HepG2 (cell line): ENCODE data around the gene AGAP1. TPM values are rescaled to one million over a fixed set of nuclear protein-coding genes. Genes with fewer than 3 reads are reported as not detected.

Experiments
- ATAC-seq: fragments of 200-7000 bp; cut with Tn5 transposase; 3 replicates; pipeline ENCODE4 v1.9.1; 2020; ENCODE audit warnings: mild to moderate bottlenecking, moderate library complexity
- BruUV-seq: library from RNA; stranded (reverse); fragments of 400-500 nt; replicated peaks from 2 replicates; lab custom pipeline; 2021; lab: Mats Ljungman, UMichigan
- CTCF ChIA-PET: fragments of 300-600 bp; formaldehyde crosslinking; extraction: SDS; loops from one replicate; lab custom pipeline; 2021; ENCODE audit warnings: low total read pairs, inconsistent platforms, low intra/inter-chr PET ratio; lab: Yijun Ruan, JAX
- POLR2A ChIA-PET: fragments of 350-600 bp; sonication (Branson Sonifier 250); formaldehyde crosslinking; loops from one replicate; lab custom pipeline; 2020; ENCODE audit warnings: antibody characterized with exemption, inconsistent platforms; lab: Yijun Ruan, JAX
- DNase-seq: peaks from one replicate; pipeline ENCODE4 v3.0.0-alpha.2; 2015; ENCODE audit warnings: low spot score
- FAIRE-seq: peaks from 3 replicates; lab custom pipeline; 2011; peaks lifted over from hg19 to GRCh38; lab: Jason Lieb, UNC
- H2AFZ ChIP-seq: one replicate; pipeline ENCODE4 v1.6.1; 2011; ENCODE audit warnings: low read length, inconsistent platforms
- H3K27ac ChIP-seq: fragments of 300-600 bp; 3 replicates; pipeline ENCODE4 v1.8.0; 2011; ENCODE audit warnings: mixed run types, mild to moderate bottlenecking, mixed read lengths, low read length, inconsistent platforms; ENCODE audit not compliant: insufficient read depth; ENCODE audit errors: extremely low read length
- H3K27me3 ChIP-seq, 2 experiments: fragments of 200-600 bp in 1 of 2; 2 replicates in 1 of 2; 3 replicates in 1 of 2; pipeline versions ENCODE4 v1.6.0 to v1.8.0; 2011; ENCODE audit warnings: low read length in 2 of 2, mild to moderate bottlenecking in 2 of 2, moderate library complexity in 2 of 2, inconsistent platforms in 1 of 2; ENCODE audit not compliant: insufficient read depth in 2 of 2, control insufficient read depth in 1 of 2
- H3K36me3 ChIP-seq, 2 experiments: fragments of 200-600 bp in 1 of 2; replicated peaks in 1 of 2; 2 replicates in 1 of 2; 3 replicates in 1 of 2; pipeline versions ENCODE4 v1.5.1 to v1.8.0; 2011; ENCODE audit warnings: low read length in 2 of 2, inconsistent platforms in 1 of 2; ENCODE audit not compliant: insufficient read depth in 2 of 2, control insufficient read depth in 1 of 2
- H3K4me1 ChIP-seq: 2 replicates; pipeline ENCODE4 v1.5.1; 2012; ENCODE audit warnings: low read length, inconsistent platforms; ENCODE audit not compliant: insufficient read depth
- H3K4me2 ChIP-seq: 2 replicates; pipeline ENCODE4 v1.6.0; 2011; ENCODE audit warnings: low read depth, low read length, inconsistent platforms
- H3K4me3 ChIP-seq, 3 experiments: fragments of 200-600 bp in 1 of 3; sonication (generic), shearing (Covaris generic) in 1 of 3; replicated peaks in 1 of 3; 2 replicates each; pipeline ENCODE4 v1.5.1; 2011 to 2016; ENCODE audit warnings: low read length in 3 of 3, inconsistent platforms in 2 of 3, low read depth in 2 of 3, mild to moderate bottlenecking in 2 of 3, control low read depth in 1 of 3, mixed read lengths in 1 of 3; ENCODE audit not compliant: insufficient read depth in 1 of 3
- H3K79me2 ChIP-seq: one replicate; pipeline ENCODE4 v1.6.1; 2011; ENCODE audit warnings: low read length, inconsistent platforms; ENCODE audit not compliant: insufficient read depth
- H3K9ac ChIP-seq: 2 replicates; pipeline ENCODE4 v1.6.0; 2011; ENCODE audit warnings: mild to moderate bottlenecking, low read depth, low read length, inconsistent platforms; ENCODE audit not compliant: insufficient read depth
- H3K9me3 ChIP-seq: 2 replicates; pipeline ENCODE4 v1.5.1; 2012; ENCODE audit warnings: mild to moderate bottlenecking, low read length
- H4K20me1 ChIP-seq: 2 replicates; pipeline ENCODE4 v1.6.0; 2011; ENCODE audit warnings: inconsistent platforms, mild to moderate bottlenecking, low read length, moderate library complexity; ENCODE audit not compliant: insufficient read depth
- ARID5B ChIP-seq: IDR thresholded peaks from 2 replicates; pipeline ENCODE4 v1.4.0; 2020; ENCODE audit warnings: mild to moderate bottlenecking, missing genetic modification reagents
- ATF7-NPFF ChIP-seq: sonication (generic); formaldehyde crosslinking; IDR thresholded peaks from 2 replicates; pipeline ENCODE4 v1.8.1; 2023; ENCODE audit warnings: mild to moderate bottlenecking, low read depth, missing genetic modification reagents, moderate library complexity
- FOXC1 ChIP-seq: sonication (generic); formaldehyde crosslinking; IDR thresholded peaks from 2 replicates; pipeline ENCODE4 v1.8.0; 2022; ENCODE audit warnings: mild to moderate bottlenecking, missing genetic modification reagents, borderline replicate concordance
- HNF4A ChIP-seq: sonication (generic); formaldehyde crosslinking; IDR thresholded peaks from 2 replicates; pipeline ENCODE4 v1.4.0; 2020; ENCODE audit warnings: missing genetic modification reagents
- KAT7 ChIP-seq: IDR thresholded peaks from 2 replicates; pipeline ENCODE4 v1.6.1; 2018; ENCODE audit warnings: borderline replicate concordance, missing compliant biosample characterization
- KDM2A ChIP-seq: sonication (generic); formaldehyde crosslinking; IDR thresholded peaks from 2 replicates; pipeline ENCODE4 v1.4.0; 2020; ENCODE audit warnings: low read depth, missing genetic modification reagents, borderline replicate concordance
- MAFK ChIP-seq, 2 experiments: IDR thresholded peaks in 1 of 2; conservative IDR thresholded peaks in 1 of 2; 2 replicates each; pipeline ENCODE4 v1.6.1; 2011; ENCODE audit warnings: improper control_type of control experiment in 2 of 2, low read length in 2 of 2
- RFX5 ChIP-seq: IDR thresholded peaks from 2 replicates; pipeline ENCODE4 v1.6.1; 2011; ENCODE audit warnings: low read depth, low read length, improper control_type of control experiment
- ZBTB1 ChIP-seq: sonication (generic); formaldehyde crosslinking; IDR thresholded peaks from 2 replicates; pipeline ENCODE4 v1.4.0; 2020; ENCODE audit warnings: missing genetic modification reagents, borderline replicate concordance
- ZNF142 ChIP-seq: sonication (generic); formaldehyde crosslinking; IDR thresholded peaks from 2 replicates; pipeline ENCODE4 v1.4.0; 2020; ENCODE audit warnings: missing genetic modification reagents
- ZNF639 ChIP-seq: conservative IDR thresholded peaks from 2 replicates; pipeline ENCODE4 v1.6.1; 2018; ENCODE audit warnings: missing genetic modification reagents
- ZNF660 ChIP-seq: sonication (generic); formaldehyde crosslinking; IDR thresholded peaks from 2 replicates; pipeline ENCODE4 v1.5.1; 2020; ENCODE audit warnings: mild to moderate bottlenecking, low read depth, missing genetic modification reagents, borderline replicate concordance
- ZNF775 ChIP-seq: sonication (generic); formaldehyde crosslinking; IDR thresholded peaks from 2 replicates; pipeline ENCODE4 v1.4.0; 2020; ENCODE audit warnings: missing genetic modification reagents, mild to moderate bottlenecking, moderate library complexity, borderline replicate concordance
- WGBS: methylation state at CpG from one replicate; pipeline ENCODE4 v1.1.6; 2017; ENCODE audit warnings: low lambda C conversion rate; 5-methylcytosine and 5-hydroxymethylcytosine counted together
- in situ Hi-C: cut with HindIII; loops from 2 replicates; pipeline ENCODE4 v1.10.0; 2017; ENCODE audit warnings: low pct_unique_long_range_greater_than_20kb; ENCODE audit not compliant: extremely low pct_ligation_motif_present
- intact Hi-C: fragments of 100-400 bp; cut with micrococcal nuclease; formaldehyde crosslinking; loops from one replicate; pipeline ENCODE4 v1.10.0; 2022; ENCODE audit not compliant: unreplicated experiment
- polyA plus RNA-seq, 8 experiments: library from polyadenylated mRNA; depleted of rRNA in 3 of 8; stranded (reverse) in 7 of 8; unstranded in 1 of 8; fragments of >200 nt; fragmentation: Illumina TruSeq in 4 of 8; extraction: Trizol in 4 of 8; gene quantifications; 2 replicates each; pipeline versions ENCODE4 v1.2.1 to v1.2.3, GENCODE V29; 2011 to 2016; ENCODE audit warnings: low read depth in 4 of 8, missing spikeins in 1 of 8, mixed read lengths in 1 of 8; ENCODE audit not compliant: insufficient read depth in 1 of 8
- total RNA-seq, 5 experiments: library from RNA; depleted of rRNA; stranded (reverse); fragments of >200 nt; fragmentation: Illumina TruSeq; extraction: Trizol; gene quantifications; 2 replicates each; pipeline ENCODE4 v1.2.3, GENCODE V29; 2016; ENCODE audit warnings: low read depth in 1 of 5

The AGAP1 gene
- total and polyA plus RNA-seq, 2 of the 13 experiments (the other 11 are each of a cell fraction or from before 2014, with no cell fraction given), result 21.2 to 32.7 TPM

- BruUV-seq, result no TSS peak
- 89% methylated on average over 15 of the region's 15 CpGs for WGBS
- Histone ChIP-seq H3K9ac (no peak overlapping the region), H3K27ac (no peak overlapping the region), H3K79me2 (no peaks in the 10 kb centered on the region), H3K4me2 (no peak overlapping the region), H2AFZ (no peak overlapping the region), H3K4me3 (no peak overlapping the region), H3K36me3 (peaks cover 0 to 2% of the 10 kb centered on the region in 2 experiments; a peak in 2 of 5 replicates), H4K20me1 (no peaks in the 10 kb centered on the region), H3K27me3 (no peaks in the 10 kb centered on the region), H3K4me1 (no peaks in the 10 kb centered on the region), H3K9me3 (no peaks in the 10 kb centered on the region)
- no peak for FAIRE-seq
- no peak for ATAC-seq
- POLR2A ChIA-PET, result no interaction called here
- no peak for DNase-seq
- CTCF ChIA-PET, result no interaction called here
- in situ Hi-C loops (no loop called here), intact Hi-C loops (no loop called here)
- TF ChIP-seq KAT7 (CRISPR knock-in tag) (no peak), ZNF775 (CRISPR knock-in tag) (no peak), ZNF639 (CRISPR knock-in tag) (no peak), ZNF142 (CRISPR knock-in tag) (no peak), ATF7-NPFF (CRISPR knock-in tag) (no peak), HNF4A (CRISPR knock-in tag) (no peak), ZNF660 (CRISPR knock-in tag) (no peak), RFX5 (no peak), ZBTB1 (CRISPR knock-in tag) (no peak), FOXC1 (CRISPR knock-in tag) (no peak), KDM2A (CRISPR knock-in tag) (no peak), ARID5B (CRISPR knock-in tag) (no peak), MAFK (conservative IDR thresholded peaks at IDR 0.05 in 1 of 2, IDR thresholded peaks at IDR 0.05 in 1 of 2; ENCODE audit: low read length in 2 of 2) (no peak)
These were observed 383.5 kb downstream of the AGAP1 start for GRCh38 chr2:235877275-235877802.
